HCT116 (cell line): Measurements from ENCODE around the gene MOB2. TPM values are rescaled to one million over a fixed set of nuclear protein-coding genes. Genes with fewer than 3 reads are reported as not detected.

Source experiments
- ATAC-seq: fragments of 200-7000 bp; cut with Tn5 transposase; 2 replicates; pipeline ENCODE4 v1.9.1; 2020; ENCODE audit warnings: mild to moderate bottlenecking, moderate library complexity
- BruUV-seq: library from RNA; stranded (reverse); fragments of 400-500 nt; replicated peaks from 2 replicates; lab custom pipeline; 2021; lab: Mats Ljungman, UMichigan
- CTCF ChIA-PET: fragments of 300-600 bp; sonication (Branson Sonifier 250); formaldehyde crosslinking; loops from one replicate; lab custom pipeline; 2021; ENCODE audit warnings: antibody characterized with exemption; lab: Charles Lee
- POLR2A ChIA-PET: fragments of 300-600, 350-600 bp; sonication (Branson Sonifier 250); formaldehyde crosslinking; loops from one replicate; lab custom pipeline; 2021; ENCODE audit warnings: antibody characterized with exemption; lab: Charles Lee
- RAD21 ChIA-PET, 2 experiments: fragments of 300-600 bp; sonication (Branson Sonifier 250); formaldehyde crosslinking; loops; one replicate each; lab custom pipeline; 2023; ENCODE audit warnings: low total read pairs in 2 of 2; ENCODE audit not compliant: uncharacterized antibody in 2 of 2, unreplicated experiment in 2 of 2, low non-redundant PET in 1 of 2; lab: Charles Lee
- DNase-seq: peaks from one replicate; pipeline ENCODE4 v3.0.0-alpha.2; 2010; ENCODE audit warnings: low read depth, low spot score
- H2AFZ ChIP-seq: fragments of 200-600 bp; shearing (Covaris generic), sonication (generic); 2 replicates; pipeline ENCODE4 v1.6.1; 2017; ENCODE audit warnings: low read depth, mixed run types, mixed read lengths, antibody characterized with exemption, low read length; ENCODE audit not compliant: poor library complexity, severe bottlenecking
- H3K27ac ChIP-seq: 2 replicates; pipeline ENCODE4 v1.5.1; 2012; ENCODE audit warnings: low read depth, low read length
- H3K27me3 ChIP-seq: fragments of 200-600 bp; sonication (generic); 2 replicates; pipeline ENCODE4 v1.6.1; 2016; ENCODE audit warnings: mixed run types, low read length, mixed read lengths; ENCODE audit not compliant: insufficient read depth
- H3K36me3 ChIP-seq, 2 experiments: fragments of 200-500 bp in 1 of 2; fragments of 200-600 bp in 1 of 2; sonication (Bioruptor generic) in 1 of 2; sonication (generic) in 1 of 2; 2 replicates each; pipeline versions ENCODE4 v1.5.1 to v1.6.1; 2014 to 2016; ENCODE audit warnings: low read length in 2 of 2, inconsistent platforms in 1 of 2, mixed read lengths in 1 of 2, mixed run types in 1 of 2; ENCODE audit not compliant: insufficient read depth in 2 of 2, control insufficient read depth in 1 of 2
- H3K4me1 ChIP-seq, 2 experiments: fragments of 200-600 bp in 1 of 2; sonication (generic) in 1 of 2; 2 replicates each; pipeline versions ENCODE4 v1.5.1 to v1.6.1; 2012 to 2017; ENCODE audit warnings: low read length in 2 of 2, inconsistent platforms in 1 of 2, mild to moderate bottlenecking in 1 of 2, mixed read lengths in 1 of 2, mixed run types in 1 of 2, moderate library complexity in 1 of 2; ENCODE audit not compliant: insufficient read depth in 2 of 2, control insufficient read depth in 1 of 2
- H3K4me2 ChIP-seq: fragments of 200-600 bp; sonication (generic); 2 replicates; pipeline ENCODE4 v1.6.1; 2017; ENCODE audit warnings: mixed run types, low read length, mixed read lengths
- H3K4me3 ChIP-seq, 2 experiments: fragments of 200-600 bp in 1 of 2; sonication (generic) in 1 of 2; replicated peaks in 1 of 2; 2 replicates each; pipeline ENCODE4 v1.5.1; 2011 to 2016; ENCODE audit warnings: low read length in 2 of 2, control low read depth in 1 of 2, low read depth in 1 of 2, mild to moderate bottlenecking in 1 of 2, mixed read lengths in 1 of 2, mixed run types in 1 of 2
- H3K79me2 ChIP-seq: fragments of 200-600 bp; sonication (generic); 2 replicates; pipeline ENCODE4 v1.6.1; 2017; ENCODE audit warnings: mild to moderate bottlenecking, mixed run types, low read length, moderate library complexity, mixed read lengths; ENCODE audit not compliant: insufficient read depth
- H3K9ac ChIP-seq: fragments of 200-600 bp; sonication (generic); 2 replicates; pipeline ENCODE4 v1.6.1; 2016; ENCODE audit warnings: low read length, mixed read lengths
- H3K9me2 ChIP-seq: fragments of 200-600 bp; sonication (generic), shearing (Covaris generic); 2 replicates; pipeline ENCODE4 v1.6.1; 2017; ENCODE audit warnings: mixed run types, mild to moderate bottlenecking, moderate library complexity; ENCODE audit not compliant: insufficient read depth
- H3K9me3 ChIP-seq, 2 experiments: fragments of 200-500 bp in 1 of 2; fragments of 200-600 bp in 1 of 2; sonication (Bioruptor generic) in 1 of 2; sonication (generic) in 1 of 2; 2 replicates each; pipeline ENCODE4 v1.6.1; 2014 to 2017; ENCODE audit warnings: low read length in 2 of 2, mixed read lengths in 2 of 2, inconsistent platforms in 1 of 2, low read depth in 1 of 2, mild to moderate bottlenecking in 1 of 2, mixed run types in 1 of 2, moderate library complexity in 1 of 2; ENCODE audit not compliant: control insufficient read depth in 1 of 2, insufficient read depth in 1 of 2
- H4K20me1 ChIP-seq: fragments of 200-600 bp; sonication (generic), shearing (Covaris generic); 2 replicates; pipeline ENCODE4 v1.6.1; 2017; ENCODE audit warnings: mixed run types, mild to moderate bottlenecking, moderate library complexity; ENCODE audit not compliant: insufficient read depth
- ATF3 ChIP-seq: IDR thresholded peaks from 2 replicates; pipeline ENCODE4 v1.6.1; 2012
- TCF7L2 ChIP-seq: IDR thresholded peaks from 2 replicates; pipeline ENCODE4 v1.7.0; 2011; ENCODE audit warnings: borderline replicate concordance, inconsistent platforms; ENCODE audit not compliant: insufficient read depth, insufficient read length; ENCODE audit errors: extremely low read depth
- intact Hi-C: fragments of 100-400 bp; cut with micrococcal nuclease; formaldehyde crosslinking; loops from 2 replicates; pipeline ENCODE4 v1.10.0; 2022
- total RNA-seq: library from RNA; stranded (reverse); gene quantifications from one replicate; pipeline ENCODE4 v1.2.1, GENCODE V29; 2021; ENCODE audit not compliant: unreplicated experiment
- TF ChIP-seq, protein P1 (sequence below): IDR thresholded peaks from 2 replicates; pipeline ENCODE4 v1.6.1; 2012; ENCODE audit warnings: low read depth

Gene MOB2
- total RNA-seq, 1 experiment from 2014 or later = 25.7 TPM

GRCh38 chr11:1422981-1423380 lies 63.6 kb downstream of the MOB2 start (continued):
- TF ChIP-seq, protein P1, sequence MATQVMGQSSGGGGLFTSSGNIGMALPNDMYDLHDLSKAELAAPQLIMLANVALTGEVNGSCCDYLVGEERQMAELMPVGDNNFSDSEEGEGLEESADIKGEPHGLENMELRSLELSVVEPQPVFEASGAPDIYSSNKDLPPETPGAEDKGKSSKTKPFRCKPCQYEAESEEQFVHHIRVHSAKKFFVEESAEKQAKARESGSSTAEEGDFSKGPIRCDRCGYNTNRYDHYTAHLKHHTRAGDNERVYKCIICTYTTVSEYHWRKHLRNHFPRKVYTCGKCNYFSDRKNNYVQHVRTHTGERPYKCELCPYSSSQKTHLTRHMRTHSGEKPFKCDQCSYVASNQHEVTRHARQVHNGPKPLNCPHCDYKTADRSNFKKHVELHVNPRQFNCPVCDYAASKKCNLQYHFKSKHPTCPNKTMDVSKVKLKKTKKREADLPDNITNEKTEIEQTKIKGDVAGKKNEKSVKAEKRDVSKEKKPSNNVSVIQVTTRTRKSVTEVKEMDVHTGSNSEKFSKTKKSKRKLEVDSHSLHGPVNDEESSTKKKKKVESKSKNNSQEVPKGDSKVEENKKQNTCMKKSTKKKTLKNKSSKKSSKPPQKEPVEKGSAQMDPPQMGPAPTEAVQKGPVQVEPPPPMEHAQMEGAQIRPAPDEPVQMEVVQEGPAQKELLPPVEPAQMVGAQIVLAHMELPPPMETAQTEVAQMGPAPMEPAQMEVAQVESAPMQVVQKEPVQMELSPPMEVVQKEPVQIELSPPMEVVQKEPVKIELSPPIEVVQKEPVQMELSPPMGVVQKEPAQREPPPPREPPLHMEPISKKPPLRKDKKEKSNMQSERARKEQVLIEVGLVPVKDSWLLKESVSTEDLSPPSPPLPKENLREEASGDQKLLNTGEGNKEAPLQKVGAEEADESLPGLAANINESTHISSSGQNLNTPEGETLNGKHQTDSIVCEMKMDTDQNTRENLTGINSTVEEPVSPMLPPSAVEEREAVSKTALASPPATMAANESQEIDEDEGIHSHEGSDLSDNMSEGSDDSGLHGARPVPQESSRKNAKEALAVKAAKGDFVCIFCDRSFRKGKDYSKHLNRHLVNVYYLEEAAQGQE = no peak
- TF ChIP-seq ATF3 = no peak

DNA sequence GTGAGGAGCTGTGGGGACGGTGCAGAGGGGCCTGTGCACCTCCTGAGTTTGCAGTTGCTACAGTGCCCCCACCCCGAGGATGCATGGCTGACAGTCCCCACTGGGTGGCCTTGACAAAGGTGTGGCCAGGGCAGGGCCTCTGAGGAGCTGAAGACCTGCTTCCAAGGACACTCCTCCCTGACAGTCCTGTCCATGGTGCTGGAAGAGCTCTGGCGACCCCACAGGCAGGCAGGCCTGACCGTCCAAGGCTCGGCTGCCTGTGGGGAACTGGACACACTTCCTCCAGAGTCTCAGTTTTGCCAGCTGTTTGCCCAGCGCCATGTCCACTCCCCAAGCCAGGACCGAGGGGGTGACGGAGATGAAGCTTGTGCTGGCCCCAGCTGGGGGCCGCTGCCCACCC lies 64.1 kb downstream of the MOB2 start:
- DNase-seq (no peak), ATAC-seq (no peak)
- H3K4me2 ChIP-seq = no peak overlapping the region
- no peaks in the 10 kb centered on the region for H4K20me1 ChIP-seq
- H3K9me3 ChIP-seq = peaks cover 16 to 18% of the 10 kb centered on the region in 2 experiments; a peak in 2 of 4 replicates
- H3K79me2 ChIP-seq = no peaks in the 10 kb centered on the region
- H3K4me3 ChIP-seq = no peak overlapping the region
- TF ChIP-seq TCF7L2 = no peak
- TF ChIP-seq, protein P1 = peak; percentile 53
- CTCF ChIA-PET = no interaction called here
- no peak overlapping the region for H3K9ac ChIP-seq
- BruUV-seq = no TSS peak
- H2AFZ ChIP-seq = no peak overlapping the region
- intact Hi-C loops = no loop called here
- no peaks in the 10 kb centered on the region for H3K27me3 ChIP-seq
- H3K36me3 ChIP-seq = no peaks in the 10 kb centered on the region
- POLR2A ChIA-PET = no interaction called here
- H3K4me1 ChIP-seq = no peaks in the 10 kb centered on the region
- no peaks in the 10 kb centered on the region for H3K9me2 ChIP-seq
- no peak overlapping the region for H3K27ac ChIP-seq
- RAD21 ChIA-PET = no interaction called here
